Prostate gland (tissue), 2 donors: ENCODE data around the gene DHRS1. TPM values are rescaled to one million over a fixed set of nuclear protein-coding genes. Genes with fewer than 3 reads are reported as not detected.
"Not testable (repeated sequence)": the region's sequence is repeated elsewhere in the genome, so short reads cannot be mapped to it uniquely, and the experiment has no call there.

Experiments
- DNase-seq: peaks from one replicate; pipeline ENCODE4 v3.0.0-alpha.2; 2019; ENCODE audit warnings: low spot score
- H3K27ac ChIP-seq, 2 donors: fragments of 200-600 bp; sonication (generic); 2 replicates each; pipeline ENCODE4 v1.5.1; 2017 to 2019
- H3K27me3 ChIP-seq: fragments of 200-600 bp; sonication (generic); replicated peaks from 2 replicates; pipeline ENCODE4 v1.5.1; 2019; ENCODE audit not compliant: insufficient read depth
- H3K36me3 ChIP-seq, 2 donors: fragments of 200-600 bp; sonication (generic); 1 replicate in 1 of 2; 2 replicates in 1 of 2; pipeline versions ENCODE4 v1.5.1 to v1.8.1; 2017 to 2019
- H3K4me1 ChIP-seq: fragments of 200-600 bp; sonication (generic); replicated peaks from 2 replicates; pipeline ENCODE4 v1.5.1; 2019
- H3K4me3 ChIP-seq, 2 donors: fragments of 200-600 bp; sonication (generic); 2 replicates each; pipeline ENCODE4 v1.5.1; 2017 to 2019
- H3K9me3 ChIP-seq: fragments of 200-600 bp; sonication (generic); 2 replicates; pipeline ENCODE4 v1.5.1; 2017
- POLR2A ChIP-seq: fragments of 450-650 bp; IDR thresholded peaks from one replicate; pipeline ENCODE4 v1.6.1; 2016; ENCODE audit warnings: antibody characterized with exemption, mild to moderate bottlenecking
- POLR2AphosphoS5 ChIP-seq: sonication (generic); formaldehyde crosslinking; IDR thresholded peaks from one replicate; pipeline ENCODE4 v1.6.1; 2017; ENCODE audit warnings: antibody characterized with exemption
- WGBS: methylation state at CpG from one replicate; pipeline ENCODE4 v1.1.5; 2018; 5-methylcytosine and 5-hydroxymethylcytosine counted together
- intact Hi-C: fragments of 100-400 bp; cut with DNase I; formaldehyde crosslinking; loops from one replicate; pipeline ENCODE4 v1.14.2; 2022
- total RNA-seq, 2 donors: library from RNA; depleted of rRNA; stranded (reverse); fragments of >200 nt; gene quantifications; one replicate each; pipeline ENCODE4 v1.1.0, GENCODE V29; 2016
- TF ChIP-seq, protein P1 (sequence below), 4 experiments: fragments of 200-600 bp in 2 of 4; fragments of 450-650 bp in 2 of 4; sonication (generic) in 2 of 4; IDR thresholded peaks; 1 replicate in 3 of 4; 2 replicates in 1 of 4; pipeline ENCODE4 v1.5.1; 2016 to 2019; ENCODE audit warnings: antibody characterized with exemption in 4 of 4, mild to moderate bottlenecking in 2 of 4, moderate library complexity in 2 of 4

The DHRS1 gene
- total RNA-seq, 2 donors from 2014 or later = 16.9 to 74.0 TPM

DNA sequence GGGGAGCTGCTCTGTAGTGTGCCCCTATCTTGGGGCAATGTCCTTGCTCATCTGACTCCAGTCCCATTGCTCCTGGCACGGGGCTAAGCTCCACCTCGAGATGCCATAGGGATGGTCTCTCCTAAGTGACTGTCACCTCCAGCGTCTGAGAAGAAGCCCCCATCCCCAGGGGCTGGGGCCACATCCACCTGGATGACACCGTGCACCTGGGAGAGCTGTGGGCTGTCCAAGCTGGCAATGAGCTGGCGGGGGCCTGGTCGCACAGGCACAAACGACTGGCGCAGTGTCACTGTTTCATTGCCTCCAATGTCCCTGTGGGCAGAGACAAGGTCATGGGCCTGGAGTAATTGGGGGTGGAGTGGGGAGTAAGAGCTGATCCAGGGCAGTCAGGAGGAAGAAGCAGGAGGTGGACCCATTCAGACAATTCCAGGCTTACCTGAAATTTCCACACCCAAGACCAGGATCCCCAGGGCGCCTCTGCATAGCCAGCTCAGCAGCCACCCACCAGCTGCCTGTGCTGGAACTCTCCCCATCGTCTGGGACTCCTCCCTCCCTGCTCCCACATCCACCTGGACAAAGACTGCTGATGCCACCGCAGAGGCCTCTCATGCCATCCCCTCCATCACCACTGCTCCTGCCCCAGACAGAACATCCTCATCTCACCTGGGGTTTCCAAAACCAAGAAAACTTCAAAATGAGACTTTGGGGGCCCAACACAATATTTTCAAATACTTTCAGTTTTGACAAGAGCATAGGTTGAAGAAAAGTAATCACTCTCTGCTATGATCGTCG, 50.2 kb downstream of the DHRS1 start:
- DNase-seq = no peak

DNA sequence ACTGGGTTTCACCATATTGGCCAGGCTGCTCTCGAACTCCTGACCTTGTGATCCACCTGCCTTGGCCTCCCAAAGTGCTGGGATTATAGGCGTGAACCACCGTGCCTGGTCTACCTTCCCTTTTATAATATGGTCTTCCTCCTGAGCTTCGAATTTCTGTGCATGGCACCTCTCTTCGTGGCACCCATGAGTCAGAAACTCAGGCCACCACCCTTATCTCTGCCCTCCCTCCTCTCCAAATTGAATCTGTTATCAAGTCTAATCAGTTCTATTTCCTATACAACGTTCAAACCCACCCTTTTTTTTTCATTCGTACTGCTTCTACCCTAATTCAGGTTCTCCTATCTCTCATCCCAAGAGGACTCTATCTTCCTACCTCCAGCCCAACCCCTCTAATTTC, 52.2 kb downstream of the DHRS1 start:
- 69% methylated on average over 7 of the region's 7 CpGs for WGBS
- Histone ChIP-seq H3K27ac (no peak overlapping the region), H3K27me3 (no peaks in the 10 kb centered on the region), H3K4me1 (no peaks in the 10 kb centered on the region), H3K9me3 (no peaks in the 10 kb centered on the region), H3K4me3 (no peak overlapping the region), H3K36me3 (no peaks in the 10 kb centered on the region)
- no peak for DNase-seq
- intact Hi-C loops = no loop called here
- TF ChIP-seq POLR2AphosphoS5 (no peak), POLR2A (no peak)
- TF ChIP-seq, protein P1, sequence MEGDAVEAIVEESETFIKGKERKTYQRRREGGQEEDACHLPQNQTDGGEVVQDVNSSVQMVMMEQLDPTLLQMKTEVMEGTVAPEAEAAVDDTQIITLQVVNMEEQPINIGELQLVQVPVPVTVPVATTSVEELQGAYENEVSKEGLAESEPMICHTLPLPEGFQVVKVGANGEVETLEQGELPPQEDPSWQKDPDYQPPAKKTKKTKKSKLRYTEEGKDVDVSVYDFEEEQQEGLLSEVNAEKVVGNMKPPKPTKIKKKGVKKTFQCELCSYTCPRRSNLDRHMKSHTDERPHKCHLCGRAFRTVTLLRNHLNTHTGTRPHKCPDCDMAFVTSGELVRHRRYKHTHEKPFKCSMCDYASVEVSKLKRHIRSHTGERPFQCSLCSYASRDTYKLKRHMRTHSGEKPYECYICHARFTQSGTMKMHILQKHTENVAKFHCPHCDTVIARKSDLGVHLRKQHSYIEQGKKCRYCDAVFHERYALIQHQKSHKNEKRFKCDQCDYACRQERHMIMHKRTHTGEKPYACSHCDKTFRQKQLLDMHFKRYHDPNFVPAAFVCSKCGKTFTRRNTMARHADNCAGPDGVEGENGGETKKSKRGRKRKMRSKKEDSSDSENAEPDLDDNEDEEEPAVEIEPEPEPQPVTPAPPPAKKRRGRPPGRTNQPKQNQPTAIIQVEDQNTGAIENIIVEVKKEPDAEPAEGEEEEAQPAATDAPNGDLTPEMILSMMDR (IDR thresholded peaks at IDR 0.05) = no peak

More for the DNA sequence above, 50.2 kb downstream of the DHRS1 start:
- Histone ChIP-seq H3K27ac (no peak overlapping the region), H3K4me1 (no peaks in the 10 kb centered on the region), H3K27me3 (no peaks in the 10 kb centered on the region), H3K9me3 (no peaks in the 10 kb centered on the region), H3K36me3 (no peaks in the 10 kb centered on the region), H3K4me3 (no peak overlapping the region)
- intact Hi-C loops = no loop called here
- 80% methylated on average over 13 of the region's 13 CpGs for WGBS
- no peak for TF ChIP-seq POLR2AphosphoS5
- TF ChIP-seq POLR2A = no peak
- TF ChIP-seq, protein P1 (IDR thresholded peaks at IDR 0.05) = no peak

DNA sequence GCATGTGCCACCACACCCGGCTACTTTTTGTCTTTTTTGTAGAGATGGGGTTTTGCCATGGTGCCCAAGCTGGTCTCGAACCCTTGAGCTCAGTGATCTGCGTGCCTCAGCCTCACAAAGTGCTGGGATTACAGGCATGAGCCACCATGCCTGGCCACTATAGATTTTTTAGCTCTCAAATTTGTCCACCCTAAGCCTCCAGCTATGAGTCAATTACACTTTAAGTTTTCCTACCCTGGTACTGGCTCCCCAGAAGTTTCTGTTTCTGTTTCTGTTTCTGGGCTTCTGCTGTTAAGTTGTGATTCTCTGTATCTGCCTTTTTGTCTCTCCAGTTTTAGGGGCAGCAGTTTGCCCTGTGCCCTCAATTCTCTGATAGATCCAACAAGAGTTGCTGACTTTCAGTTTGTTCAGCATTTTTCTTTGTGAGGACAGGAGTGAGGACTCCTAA, 52.8 kb downstream of the DHRS1 start:
- Histone ChIP-seq H3K27ac (no peak overlapping the region), H3K4me3 (no peak overlapping the region), H3K36me3 (no peaks in the 10 kb centered on the region), H3K9me3 (no peaks in the 10 kb centered on the region), H3K27me3 (no peaks in the 10 kb centered on the region), H3K4me1 (no peaks in the 10 kb centered on the region)
- TF ChIP-seq POLR2AphosphoS5 = no peak
- no peak for TF ChIP-seq POLR2A
- TF ChIP-seq, protein P1 (IDR thresholded peaks at IDR 0.05) = no peak
- 99% methylated on average over 3 of the region's 3 CpGs for WGBS
- intact Hi-C loops = no loop called here
- DNase-seq = no peak

DNA sequence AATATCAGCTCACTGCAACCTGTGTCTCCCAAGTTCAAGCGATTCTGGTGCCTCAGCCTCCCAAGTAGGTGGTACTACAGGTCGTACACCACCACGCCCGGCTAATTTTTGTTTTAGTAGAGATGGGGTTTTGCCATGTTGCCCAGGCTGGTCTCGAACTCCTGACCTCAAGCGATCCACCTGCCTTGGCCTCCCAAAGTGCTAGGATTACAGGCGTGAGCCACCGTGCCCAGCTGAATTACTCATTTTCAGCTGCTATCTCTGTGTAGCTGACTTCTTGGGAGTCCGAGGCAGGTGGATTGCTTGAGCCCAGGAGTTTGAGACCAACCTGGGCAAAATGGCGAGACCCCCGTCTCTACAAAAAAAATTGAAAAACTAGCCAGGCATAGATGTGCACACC, 54.2 kb downstream of the DHRS1 start:
- H3K9me3 ChIP-seq, H3K27me3 ChIP-seq, H3K36me3 ChIP-seq, H3K27ac ChIP-seq, H3K4me3 ChIP-seq, DNase-seq, intact Hi-C loops: not testable (repeated sequence)
- 94% methylated on average over 11 of the region's 11 CpGs for WGBS
- peaks cover 11% of the 10 kb centered on the region for H3K4me1 ChIP-seq

DNA sequence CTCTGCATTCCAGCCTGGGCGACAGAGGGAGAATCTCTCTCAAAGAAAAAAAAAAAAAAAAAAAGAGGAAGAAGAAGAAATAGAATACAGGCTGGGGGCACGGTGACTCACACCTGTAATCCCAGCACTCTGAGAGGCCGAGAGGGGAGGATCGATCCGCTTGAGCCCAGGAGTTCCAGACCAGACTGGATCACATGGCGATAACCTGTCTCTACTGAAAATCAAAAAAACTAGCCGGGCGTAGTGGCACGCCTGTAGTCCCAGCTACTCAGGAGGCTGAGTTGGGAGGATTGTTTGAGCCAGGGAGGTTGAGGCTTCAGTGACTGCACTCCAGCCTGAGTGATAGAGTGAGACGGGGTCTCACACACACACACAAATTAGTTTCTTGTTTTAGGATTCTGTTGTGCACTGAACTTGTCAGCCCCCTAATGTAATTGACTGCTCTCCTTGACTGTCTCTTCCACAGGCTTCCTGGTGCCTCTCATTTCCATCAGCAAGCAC, 56.2 kb downstream of the DHRS1 start:
- 56% methylated on average over 10 of the region's 10 CpGs for WGBS
- Histone ChIP-seq H3K4me1 (peaks cover 19% of the 10 kb centered on the region), H3K9me3 (no peaks in the 10 kb centered on the region), H3K27ac (peak overlapping the region; percentile 99), H3K4me3 (peak overlapping the region; percentile 57 to 77), H3K36me3 (no peaks in the 10 kb centered on the region), H3K27me3 (no peaks in the 10 kb centered on the region)
- DNase-seq = no peak
- intact Hi-C loops = loop anchor here (2.0 to 5.0 kb wide), 2 partner anchors 53 to 199 kb away; partner anchors contain the start of gene SDR39U1
- TF ChIP-seq POLR2A = no peak
- TF ChIP-seq, protein P1 (IDR thresholded peaks at IDR 0.05) = no peak
